Middle frontal gyrus (tissue), 1 donor: ENCODE data around the gene GGT5.
"Not testable (repeated sequence)": the region's sequence is repeated elsewhere in the genome, so short reads cannot be mapped to it uniquely, and the experiment has no call there.

Experiments
- DNase-seq: peaks from one replicate; pipeline ENCODE4 v3.0.0-alpha.2; 2015; ENCODE audit warnings: low spot score; ENCODE audit errors: extremely low spot score

GGT5 gene

DNA sequence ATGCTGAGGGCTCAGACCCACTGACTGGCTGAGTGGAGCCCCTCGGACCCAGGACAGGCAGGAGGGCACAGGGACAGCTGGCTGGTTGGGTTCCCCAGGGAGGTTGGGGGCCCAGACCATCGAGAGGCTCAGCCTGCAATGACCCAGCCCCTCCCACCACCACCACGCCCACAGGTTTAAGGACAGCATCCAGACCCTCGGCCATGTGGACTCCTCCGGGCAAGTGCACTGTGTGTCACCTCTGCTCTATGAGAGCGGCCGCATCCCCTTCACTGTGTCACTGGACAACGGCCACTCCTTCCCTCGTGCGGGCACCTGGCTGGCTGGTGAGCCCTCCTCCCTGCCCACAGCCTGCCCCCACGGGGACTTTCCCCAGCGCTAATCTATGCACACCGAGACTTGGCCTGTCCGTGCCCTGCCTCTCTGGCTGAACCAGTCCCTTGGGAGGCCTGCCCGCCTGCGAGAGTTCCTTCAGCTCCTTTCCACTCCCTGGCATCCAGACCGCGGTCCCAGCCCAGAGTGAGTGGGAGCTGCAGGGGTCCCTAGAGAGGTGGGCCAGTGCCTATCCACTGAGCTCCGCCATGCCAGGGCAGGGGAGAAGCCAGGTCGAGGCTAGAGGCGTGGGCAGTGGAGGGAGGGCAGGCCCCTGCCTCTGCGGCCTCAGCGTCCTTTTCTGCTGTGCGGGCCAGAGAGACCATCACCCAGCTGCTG is 61.4 kb downstream of the GGT5 start:
- no peak for DNase-seq

DNA sequence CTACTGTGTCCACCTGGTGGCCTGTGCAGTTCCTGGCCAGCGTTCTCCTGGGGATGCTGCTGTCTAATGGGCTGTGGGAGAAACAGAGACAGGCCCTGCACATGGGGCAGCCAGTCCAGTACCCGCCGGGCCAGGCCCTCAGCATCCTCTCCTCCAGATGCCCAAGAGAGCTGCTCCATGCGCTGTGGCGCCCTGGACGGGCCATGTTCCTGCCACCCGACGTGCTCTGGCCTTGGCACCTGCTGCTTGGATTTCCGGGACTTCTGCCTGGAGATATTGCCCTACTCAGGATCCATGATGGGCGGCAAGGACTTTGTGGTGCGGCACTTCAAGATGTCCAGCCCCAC is 62.0 kb downstream of the GGT5 start:
- DNase-seq = not testable (repeated sequence)

DNA sequence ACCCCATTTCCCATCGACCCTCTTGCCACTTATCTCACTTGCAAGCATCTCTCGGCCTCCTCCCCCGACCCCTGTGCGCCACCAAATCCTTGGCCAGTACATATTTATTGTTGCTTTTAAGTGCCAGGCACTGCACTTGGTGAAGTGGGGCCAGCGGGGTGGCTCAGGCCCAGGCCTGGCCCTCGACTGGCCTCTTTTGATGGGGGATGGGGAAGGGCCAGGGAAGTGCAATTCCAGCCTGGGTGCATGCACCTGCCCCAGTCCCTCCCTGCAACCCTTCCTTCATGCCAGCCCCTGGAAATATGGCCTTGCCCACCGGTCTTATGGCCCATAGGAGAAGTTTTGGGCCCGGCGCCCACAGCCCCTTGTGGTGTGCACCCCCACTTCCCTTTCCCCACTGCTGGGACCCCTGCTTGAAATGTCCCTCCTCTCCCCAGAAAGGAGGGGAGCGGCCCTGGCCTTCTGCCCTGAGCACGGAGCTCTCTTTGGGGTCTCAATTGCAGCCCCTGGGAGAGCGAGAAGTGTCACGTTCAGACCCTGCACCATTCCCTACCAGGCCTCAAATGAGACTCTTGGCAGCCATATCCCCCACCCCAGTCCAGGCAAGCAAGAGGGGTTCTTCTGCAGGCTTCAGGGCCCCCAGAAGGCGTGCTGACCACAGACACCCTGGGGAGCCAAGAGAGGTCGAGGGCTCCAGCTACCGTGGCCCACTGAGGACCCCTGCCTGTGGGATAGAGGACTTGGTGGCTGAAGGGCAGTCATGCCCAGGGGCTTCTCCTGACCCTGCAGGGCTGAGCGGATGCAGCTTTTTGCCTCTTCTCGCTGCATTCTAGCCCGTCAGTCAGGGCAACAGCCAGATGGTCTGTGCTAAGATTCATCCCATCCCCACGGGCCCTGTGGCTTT is 62.6 kb downstream of the GGT5 start:
- no peak for DNase-seq

DNA sequence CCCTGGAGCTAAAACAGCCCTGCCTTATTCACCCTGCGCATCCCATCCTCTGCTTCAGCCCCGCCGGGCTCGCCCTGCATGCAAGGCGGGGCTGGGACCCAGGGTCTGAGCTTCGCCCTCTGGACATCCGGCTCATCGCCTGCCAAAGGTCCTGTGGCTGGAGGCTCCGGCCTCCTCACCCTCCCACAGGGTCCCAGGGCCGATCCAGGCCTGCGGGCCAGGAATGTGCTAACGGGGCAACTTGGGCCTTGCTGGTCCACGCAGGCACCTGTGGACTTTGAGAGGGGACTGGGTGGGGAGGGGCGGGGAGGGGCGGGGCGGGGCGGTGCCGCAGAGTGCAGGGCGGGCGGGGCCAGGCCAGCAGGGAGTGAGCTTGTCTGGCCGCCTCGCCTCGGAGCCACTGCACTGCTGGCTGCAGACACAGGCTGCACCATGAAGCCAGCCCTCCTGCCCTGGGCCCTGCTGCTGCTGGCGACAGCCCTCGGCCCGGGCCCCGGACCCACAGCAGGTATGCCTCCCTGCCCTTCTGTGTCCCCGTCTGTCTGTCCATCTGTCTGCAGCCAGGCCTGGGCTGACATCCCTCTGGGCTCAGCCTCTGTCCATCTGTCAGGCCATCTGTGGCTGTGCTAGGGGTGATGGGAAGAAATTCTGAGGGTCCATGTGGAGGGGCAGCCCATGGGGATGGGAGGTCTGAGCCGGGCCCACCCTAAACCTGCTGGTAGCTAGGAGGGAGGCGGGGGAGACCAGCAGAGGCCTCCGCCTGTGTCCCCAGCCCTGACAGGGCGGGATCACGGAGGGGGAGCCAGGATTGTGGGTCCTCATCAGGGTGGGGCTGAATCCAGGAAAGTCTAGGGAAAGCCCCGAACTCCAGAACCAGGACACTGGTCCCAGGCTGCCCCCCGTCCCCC is 63.5 kb downstream of the GGT5 start, which contains the start of gene SUSD2:
Gene SUSD2, plus strand, starts transcription at position 400 of the 908 bp plus-strand sequence. Its CDS starts 33 bp downstream, at position 433.
- DNase-seq = no peak

DNA sequence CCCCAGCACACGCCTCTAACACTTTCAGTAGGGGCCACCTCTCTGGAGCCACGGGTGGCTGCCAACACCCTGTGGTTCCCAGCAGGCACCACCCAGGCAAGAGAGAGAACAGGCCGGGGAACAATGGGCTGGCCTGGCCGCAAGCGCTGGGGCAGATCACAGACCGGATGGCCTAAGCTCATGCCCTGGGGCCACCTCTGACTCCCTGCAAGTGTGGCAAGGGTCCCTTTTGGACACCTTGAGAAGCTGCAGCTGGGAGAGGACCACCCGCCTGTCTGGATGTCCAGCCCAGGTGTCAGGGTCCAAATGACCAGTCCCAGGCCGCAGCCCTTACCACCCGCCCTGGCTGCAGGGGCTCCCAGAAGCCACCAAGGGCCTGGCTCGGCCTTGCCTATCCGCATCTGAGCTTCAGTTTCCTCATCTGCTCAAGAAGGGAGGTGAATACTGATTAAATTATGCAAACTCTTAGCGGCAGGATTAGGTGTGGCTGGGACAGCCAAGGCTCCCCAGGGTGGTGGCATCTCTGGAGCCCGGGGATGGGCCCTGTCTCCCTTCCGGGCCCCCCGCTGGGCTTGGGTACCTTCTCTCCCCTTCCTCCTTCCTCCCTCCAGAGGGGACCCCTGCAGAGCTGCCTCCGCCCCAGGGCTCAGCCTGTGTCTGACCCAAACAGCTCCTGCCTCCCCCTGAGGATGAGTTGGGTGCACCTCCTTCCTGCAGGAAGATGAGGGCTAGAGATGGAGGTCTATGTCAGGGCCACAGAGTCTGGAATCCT is 64.4 kb downstream of the GGT5 start:
- no peak for DNase-seq

DNA sequence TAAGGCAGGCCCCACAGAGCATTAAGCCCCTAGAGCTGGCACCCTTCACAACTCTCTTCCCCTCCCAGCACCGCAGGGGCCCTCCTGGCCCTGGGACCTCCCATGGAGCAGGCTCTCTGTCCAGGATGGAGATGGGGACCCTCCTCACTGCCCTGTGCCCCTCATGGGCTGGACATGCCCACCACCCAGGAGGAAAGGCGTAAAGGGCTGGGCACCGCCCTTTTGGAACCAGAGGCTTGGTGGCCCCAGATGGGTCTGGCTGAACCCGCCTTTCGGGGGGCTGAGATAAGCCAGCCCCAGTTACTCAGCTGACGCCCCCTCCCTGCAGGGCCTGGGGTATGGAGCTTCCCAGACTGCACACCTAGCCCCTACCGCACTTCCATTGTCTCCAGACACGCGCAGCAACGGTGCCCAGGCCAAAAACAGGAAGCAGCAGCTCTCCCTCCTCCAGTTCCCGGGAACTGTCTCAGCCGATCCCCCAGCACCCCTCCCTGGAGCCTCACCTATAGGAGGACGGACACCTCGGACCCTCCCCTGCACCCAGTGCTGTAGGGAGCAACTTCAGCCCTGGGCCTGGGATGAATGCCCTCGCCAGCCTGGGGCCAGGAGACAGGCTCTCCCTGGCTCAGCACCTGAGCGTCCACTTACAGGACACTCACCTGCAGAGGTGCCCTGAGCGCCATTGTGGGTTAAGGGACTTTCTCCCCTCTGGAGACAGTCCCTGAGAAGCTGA is 65.2 kb downstream of the GGT5 start:
- no peak for DNase-seq

DNA sequence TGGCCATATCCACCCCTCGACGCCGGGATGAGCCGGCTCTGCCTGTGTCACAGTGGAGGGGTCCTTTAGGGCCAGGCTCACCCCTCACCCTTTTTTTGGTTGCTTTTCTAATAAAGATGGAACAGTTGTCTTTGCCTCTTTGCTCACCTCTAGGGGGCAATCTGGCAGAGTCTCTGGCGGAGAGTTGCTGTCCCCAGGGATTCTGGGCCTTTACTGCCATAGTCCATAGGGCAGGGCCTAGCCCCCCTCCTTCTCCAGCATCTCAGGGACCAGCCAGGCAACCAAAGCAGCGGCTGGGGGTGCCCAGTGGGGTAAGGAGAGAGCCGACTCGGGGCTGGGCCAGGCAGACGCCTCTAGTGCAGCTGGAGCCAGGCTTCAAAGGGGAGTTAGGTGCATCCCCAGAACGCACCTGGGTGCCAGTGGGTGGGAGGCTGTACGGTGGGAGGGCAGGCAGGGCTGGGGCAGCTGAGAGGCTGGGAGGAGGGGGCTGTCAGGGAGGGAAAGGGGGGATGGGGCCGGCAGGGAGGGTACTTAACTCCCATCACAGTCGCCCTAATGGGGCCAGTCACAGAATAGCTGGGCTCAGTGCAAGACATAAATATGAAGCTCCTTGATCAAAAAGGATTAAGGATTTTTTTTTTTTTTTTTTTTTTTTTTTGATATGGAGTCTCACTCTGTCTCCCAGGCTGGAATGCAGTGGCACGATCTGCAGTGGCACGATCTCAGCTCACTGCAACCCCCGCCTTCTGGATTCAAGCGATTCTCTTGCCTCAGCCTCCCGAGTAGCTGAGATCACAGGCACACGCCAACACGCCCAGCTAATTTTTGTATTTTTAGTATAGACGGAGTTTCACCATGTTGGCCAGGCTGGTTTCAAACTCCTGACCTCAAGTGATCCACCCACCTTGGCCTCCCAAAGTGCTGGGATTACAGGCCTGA is 66.1 kb downstream of the GGT5 start:
- DNase-seq = no peak

DNA sequence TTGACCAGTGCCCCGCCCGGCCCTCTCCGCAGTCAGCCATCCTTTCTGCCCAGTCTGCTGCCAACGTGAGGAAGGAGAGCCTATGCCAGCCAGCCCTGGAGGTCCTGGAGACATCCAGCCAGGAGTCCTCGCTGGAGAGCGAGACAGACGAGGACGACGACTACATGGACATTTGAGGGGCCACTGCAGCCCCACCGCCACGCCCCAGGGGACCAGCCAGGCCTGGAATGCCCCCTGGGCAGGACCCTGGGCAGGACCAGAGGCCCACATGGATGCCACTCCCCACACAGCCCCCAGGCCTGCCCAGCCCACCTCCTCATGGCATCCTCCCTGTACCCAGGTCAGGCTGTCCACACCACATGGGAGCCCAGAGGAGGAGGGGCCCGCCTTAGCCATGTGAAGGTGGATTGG is 66.9 kb downstream of the GGT5 start:
- no peak for DNase-seq

DNA sequence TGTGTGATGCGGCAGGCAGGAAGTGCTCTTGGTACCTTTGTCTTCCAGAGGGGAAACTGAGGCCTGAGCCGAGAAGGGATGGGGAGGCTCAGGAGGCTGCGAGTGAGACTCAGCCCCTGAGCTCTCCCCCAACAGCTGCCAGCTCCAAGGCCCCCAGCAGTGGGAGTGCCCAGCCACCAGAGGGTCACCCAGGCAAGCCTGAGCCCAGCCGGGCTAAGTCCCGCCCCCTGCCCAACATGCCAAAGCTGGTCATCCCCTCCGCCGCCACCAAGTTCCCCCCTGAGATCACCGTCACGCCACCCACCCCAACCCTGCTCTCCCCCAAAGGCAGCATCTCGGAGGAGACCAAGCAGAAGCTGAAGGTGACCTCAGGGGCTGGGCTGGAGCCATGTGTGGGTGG is 67.4 kb downstream of the GGT5 start:
- DNase-seq = no peak

DNA sequence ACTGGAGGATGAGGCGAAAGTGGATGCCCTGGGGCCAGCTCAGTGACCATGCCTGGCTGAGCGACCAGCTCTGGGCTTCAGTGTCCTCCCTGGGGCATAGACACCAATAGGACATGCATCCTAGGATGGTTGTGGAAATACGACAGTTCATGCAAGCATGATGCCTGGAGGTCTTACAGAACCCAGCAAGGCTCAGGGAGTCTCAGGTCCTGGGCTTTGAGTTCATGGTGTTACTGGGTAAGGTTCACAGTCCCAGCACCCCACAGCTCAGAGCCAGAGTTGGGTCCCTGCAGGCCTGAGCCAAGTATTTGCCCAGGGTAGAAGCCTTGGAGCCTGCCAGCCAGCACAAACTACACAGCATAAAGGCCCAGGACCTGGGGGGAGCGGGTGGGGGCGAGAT is 67.8 kb downstream of the GGT5 start:
- no peak for DNase-seq

DNA sequence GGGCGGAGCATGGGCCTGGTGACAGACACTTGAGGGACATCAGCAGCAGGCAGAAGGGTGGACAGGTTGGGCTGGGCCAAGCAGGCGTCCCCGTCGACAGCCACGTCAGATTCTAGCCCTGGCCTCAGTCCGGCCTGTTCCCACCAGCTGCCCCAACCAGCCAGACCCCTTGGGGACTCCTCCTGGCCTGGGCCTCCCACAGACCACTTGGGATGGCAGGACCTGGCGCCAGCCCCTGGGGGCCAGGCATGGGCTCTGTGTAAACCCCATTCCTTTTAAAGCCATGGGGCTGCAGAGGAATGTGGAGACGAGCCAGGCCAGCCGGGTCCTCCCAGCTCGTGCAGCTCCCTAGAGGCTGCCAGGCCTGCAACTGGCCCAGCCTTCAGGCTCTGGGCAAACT is 68.3 kb downstream of the GGT5 start:
- DNase-seq = no peak

DNA sequence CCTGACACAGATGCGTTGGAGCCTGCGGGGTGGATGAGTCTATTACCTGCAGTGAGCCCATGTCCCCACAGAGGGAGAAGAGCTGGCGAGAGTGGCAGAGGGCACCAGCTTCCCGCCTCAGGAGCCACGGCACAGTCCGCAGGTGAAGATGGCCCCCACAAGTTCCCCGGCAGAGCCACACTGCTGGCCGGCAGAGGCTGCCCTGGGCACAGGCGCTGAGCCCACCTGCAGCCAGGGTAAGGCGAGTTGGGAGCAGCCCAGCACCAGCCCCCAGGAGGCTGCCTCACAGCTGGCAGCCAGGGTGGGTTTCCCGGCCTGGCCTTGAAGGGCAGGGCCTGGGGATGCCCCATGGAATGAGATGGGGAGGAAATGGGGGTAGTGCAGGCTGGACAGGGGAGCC is 68.8 kb downstream of the GGT5 start:
- no peak for DNase-seq

DNA sequence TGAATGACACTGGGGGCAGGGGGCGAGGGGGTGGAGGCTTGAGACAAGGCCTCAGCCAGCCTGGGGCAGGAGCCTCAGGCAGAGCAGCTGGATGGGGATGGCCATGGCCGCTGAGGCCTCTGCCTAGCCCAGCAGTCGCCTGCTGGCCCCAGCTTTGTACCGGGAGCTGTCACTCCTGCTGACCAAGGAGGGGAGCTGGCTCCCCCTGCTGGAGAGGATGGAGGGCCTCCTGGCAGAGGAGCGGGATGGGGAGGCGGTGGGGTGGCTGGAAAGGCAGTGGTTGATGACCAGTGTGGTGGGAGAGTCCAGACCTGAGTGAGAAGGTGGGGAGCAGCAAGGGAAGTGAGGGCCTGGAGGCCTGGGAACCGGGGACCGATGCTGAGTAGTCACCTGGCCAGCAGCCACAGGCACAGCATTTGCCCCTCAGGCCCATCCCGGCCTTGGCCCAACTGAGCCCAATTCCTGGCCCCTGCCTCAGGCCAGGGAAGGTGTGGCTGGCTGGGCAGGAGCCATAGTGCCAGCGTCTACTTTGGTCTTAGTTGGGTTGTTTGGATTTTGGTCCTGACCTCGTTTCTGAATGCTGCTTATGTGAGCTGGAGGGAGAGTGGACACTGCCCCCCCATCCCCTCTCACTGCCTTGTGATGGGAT is 69.6 kb downstream of the GGT5 start:
- DNase-seq = no peak

DNA sequence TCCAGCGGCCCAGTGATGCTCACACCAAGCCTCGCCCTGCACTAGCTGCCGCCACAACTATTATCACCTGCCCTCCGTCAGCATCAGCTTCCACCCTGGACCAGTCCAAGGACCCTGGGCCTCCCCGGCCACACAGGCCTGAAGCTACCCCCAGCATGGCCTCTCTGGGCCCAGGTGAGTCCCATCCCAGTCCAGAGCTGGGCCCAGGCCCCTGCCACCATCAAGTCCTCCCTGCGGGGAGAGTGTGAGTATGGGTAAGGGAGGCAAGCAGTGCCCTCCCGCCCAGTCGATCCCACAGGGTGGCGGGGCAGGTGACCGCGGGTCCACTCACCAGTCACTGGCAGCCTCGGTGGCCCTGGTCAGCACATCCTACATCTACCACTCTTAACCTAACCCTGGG is 73.1 kb downstream of the GGT5 start:
- DNase-seq = no peak

DNA sequence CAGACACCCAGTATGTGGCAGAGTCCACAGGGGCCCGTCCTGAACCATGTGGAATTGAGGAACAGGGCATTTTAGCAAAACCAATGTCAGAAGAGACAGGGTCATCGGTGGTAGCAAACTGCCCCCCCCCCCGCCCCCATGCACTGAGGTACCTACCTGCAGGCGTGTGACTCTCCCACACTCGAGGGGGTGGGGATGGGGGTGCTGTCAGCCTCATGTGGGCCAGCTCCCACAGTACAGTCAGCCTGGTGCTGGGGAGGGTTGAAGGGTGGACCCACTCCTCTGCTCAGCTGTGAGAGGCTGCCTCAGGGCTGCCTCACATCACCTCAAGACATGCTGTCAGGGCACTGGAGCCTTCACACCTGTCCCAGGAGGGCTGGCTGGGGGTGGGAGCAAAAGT is 74.2 kb downstream of the GGT5 start:
- no peak for DNase-seq

DNA sequence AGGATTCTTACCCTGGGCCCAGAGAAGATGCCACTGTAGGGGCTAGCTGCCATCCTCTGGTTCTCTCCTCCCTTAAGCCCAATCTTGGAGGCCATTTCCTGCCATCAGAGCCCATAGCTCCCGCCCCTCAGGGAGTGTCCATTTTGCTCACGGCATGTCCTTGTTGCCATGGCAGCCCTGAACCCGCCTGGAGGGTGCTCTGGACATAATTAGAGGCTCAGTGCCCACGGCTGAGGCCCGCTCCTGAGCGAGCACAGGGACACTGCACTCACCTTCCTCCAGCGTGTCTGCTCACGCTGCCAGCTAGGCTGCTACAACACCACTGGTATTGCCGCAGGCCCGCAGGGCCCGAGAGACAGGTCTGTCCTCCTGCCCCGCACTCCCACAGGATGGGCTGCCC is 74.7 kb downstream of the GGT5 start:
- no peak for DNase-seq
